Measurements from ENCODE around the gene DCDC2.
"Not testable (repeated sequence)": the region's sequence is repeated elsewhere in the genome, so short reads cannot be mapped to it uniquely, and the experiment has no call there.

The DCDC2 gene

DNA sequence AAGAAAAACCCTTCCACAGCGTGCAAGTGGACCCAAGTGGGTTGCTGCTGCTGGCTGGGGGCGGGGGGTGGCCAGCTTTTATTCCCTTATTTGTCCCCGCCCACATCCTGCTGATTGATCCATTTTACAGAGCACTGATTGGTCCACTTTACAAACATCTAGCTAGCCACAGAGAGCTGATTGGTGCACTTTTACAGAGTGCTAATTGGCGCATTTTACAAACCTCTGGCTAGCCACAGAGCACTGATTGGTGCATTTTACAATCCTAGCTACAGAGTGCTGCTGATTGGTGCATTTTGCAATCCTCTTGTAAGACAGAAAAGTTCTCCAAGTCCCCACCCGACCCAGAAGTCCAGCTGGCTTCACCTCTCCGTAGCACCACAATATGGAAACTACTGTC, 99.6 kb downstream of the DCDC2 start:
- not testable (repeated sequence) for DNase-seq (ENCODE audit: low read depth)

DNA sequence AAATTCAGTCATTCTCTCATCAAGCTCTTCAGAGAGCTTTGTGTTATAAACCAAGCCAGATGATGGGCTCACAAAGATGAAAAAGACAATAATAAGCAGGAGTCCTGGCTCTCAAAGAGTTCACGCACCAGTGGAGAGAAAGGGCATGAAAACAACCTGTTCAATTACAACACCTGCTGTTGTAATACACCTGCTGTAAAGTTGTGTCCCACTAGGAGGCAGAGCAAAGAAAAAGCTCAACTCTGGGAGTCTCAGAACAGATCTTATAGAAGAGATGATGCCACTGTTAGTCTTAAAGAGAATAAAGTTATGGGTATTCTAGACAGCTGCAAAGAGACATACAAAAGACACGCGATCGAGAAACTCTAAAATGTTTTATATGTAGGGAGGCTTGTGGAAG, 100.6 kb downstream of the DCDC2 start:
- no peak for DNase-seq (ENCODE audit: low read depth)

DNA sequence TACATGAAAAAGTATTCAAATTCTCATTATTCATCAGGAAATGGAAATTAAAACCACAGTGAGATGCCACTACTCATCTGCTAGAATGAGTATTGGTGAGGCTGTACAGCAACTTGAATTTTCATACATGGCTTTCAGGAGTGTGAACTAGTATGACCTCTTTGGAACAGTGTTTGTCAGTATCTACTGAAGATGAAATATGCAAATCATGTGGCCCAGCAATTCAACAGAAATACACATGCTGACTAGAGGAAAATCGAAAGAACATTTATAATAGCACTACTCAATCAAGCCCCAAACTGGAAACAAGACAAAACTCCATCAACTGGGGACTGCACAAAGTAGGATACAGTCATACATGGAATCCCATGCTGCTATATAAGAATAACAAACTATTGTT, 102.2 kb downstream of the DCDC2 start:
- no peak for DNase-seq (ENCODE audit: low read depth)

DNA sequence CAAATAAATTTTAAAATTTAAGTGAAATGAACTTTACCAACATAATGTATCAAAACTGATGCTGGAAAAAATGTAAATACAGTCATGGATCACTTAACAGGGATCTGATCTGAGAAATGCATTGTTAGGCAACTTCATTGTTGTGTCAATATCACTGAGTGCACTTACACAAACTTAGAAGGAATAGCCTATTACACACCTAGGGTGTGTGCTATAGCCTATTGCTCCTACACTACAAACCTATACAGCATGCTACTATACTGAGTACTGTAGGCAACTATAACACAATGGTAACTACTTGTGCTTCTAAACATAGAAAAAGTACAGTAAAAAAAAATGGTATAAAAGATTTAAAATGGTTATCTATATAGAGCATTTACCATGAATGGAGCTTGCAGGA, 104.5 kb downstream of the DCDC2 start:
- no peak for DNase-seq (ENCODE audit: low read depth)

DNA sequence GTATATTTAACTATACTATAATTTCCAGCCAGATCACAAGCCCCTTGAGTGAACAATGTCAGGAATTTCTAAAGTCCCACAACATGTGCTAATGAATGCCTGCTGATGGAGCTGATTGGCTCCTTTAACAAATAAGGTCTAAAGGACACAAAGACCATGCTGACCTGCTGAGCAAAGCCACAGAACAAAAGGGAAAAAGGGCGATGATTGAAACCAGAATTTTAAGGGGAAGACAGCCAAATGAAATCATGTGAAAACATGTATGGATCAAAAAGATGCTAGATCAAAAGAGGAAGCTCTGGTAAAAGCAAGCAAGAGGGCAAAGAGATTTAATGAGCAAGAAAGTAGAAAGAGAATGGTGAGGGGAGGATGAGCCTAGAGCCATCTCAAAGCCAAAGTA, 105.6 kb downstream of the DCDC2 start:
- DNase-seq (ENCODE audit: low read depth), result no peak

DNA sequence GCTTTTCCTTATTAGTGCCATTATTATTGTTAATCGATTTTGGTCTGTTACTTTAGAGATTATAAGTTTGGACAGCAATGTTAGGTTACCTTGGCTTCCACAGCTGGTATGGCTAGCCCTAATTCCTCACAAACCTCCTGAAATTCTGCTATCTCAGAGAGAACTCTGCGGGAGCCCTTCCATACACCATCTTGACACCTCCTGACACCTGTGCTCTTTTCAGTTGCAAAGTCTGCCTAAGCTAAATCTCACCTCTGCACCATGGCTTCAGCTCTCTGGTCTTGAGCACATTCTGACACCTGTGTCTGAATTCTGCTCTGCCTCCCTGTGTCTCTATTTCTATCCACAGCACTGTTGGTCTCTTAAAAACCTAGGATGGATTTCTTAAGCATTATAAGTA, 106.5 kb downstream of the DCDC2 start:
- DNase-seq (ENCODE audit: low read depth), result no peak

DNA sequence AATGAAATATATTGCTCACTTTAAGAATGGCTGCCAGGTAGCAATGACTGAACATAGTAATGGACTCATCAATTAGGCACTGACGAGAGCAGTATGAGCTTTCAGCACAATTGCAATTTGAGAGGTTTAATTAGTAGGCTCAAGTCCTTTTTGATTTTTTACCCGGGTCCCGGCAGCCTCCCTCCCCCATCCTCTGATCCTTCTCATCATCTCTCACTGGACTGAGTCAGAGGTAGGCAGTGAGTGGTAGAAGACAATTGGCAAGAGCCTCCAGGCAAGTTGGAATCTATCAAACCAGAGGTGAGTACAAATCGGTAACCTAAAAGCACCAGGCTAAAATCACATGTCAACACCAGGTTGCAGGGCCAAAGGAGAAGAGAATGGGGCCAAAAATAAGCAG, 107.9 kb downstream of the DCDC2 start:
- DNase-seq (ENCODE audit: low read depth), result no peak

DNA sequence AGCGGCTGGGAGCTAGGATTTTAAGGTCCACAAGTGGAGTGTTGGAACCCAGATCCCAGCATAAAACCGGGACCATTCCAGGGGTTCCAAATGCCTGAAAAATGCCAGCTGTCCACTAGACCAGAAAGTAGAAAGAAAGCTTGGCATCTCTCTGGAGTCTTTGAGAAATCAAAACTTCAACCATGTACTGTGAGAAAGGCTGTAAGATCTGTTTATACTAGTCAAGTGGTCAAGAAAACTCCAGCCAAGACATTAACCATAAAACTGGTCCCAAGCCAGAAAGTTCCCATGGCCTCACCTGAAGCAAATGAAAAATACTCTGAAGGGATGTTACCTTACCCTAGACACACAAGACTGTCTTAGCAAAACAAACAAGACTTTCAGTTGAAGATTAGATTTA, 112.6 kb downstream of the DCDC2 start:
- no peak for DNase-seq (ENCODE audit: low read depth)

DNA sequence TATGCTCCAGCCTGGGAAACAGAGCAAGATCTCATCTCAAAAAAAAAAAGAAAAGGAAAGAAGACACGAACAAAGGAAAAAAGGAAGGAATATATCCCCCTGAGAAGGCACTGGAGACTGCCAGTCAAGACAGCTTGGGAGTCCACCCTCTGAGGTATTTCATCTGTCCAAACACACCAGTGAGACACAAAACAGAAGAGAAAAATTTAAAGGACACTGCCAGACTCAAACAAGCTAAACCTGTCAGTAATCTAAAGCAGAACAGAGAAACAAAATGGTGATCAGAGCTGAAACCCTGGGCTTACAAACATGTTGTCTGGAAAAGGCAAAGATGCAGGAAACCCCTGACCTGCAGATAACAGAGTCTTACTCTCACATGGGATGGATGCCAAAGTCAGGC, 114.9 kb downstream of the DCDC2 start:
- DNase-seq (ENCODE audit: low read depth), result no peak

DNA sequence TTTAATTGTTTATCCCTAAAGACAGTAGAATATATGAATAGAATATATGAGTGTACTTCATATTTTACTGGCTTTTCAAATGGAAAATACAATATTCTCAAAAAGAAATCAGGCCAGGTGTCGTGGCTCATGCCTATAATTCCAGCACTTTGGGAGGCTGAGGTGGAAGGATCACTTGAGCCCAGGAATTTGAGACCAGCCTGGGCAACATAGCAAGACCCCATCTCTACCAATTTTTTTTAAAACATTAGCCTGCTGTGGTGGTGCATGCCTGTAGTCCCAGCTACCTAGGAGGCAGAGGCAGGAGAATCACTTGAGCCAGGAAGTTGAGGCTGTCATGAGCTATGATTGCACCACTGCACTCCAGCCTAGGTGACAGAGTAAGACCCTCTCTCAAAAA, 116.1 kb downstream of the DCDC2 start:
- DNase-seq (ENCODE audit: low read depth), result not testable (repeated sequence)

DNA sequence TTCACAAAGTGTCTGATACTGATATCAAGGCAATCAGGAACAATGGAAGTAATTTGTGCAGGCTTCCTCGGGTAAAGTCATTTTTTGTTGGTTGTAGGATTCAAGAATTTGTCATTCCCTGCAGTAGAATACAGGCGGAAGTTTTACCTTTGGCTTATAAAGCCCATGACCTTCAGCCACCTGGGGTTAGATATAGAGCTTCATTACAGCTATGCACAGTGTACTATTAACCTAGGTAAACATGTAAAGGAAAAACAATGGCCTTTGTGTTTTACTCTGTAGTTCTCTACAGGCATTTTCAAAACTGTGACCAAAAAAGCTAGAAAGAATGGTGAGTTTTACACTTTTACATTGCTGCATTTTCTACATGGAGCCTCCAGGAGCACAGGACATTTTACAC, 116.9 kb downstream of the DCDC2 start:
- no peak for DNase-seq (ENCODE audit: low read depth)

DNA sequence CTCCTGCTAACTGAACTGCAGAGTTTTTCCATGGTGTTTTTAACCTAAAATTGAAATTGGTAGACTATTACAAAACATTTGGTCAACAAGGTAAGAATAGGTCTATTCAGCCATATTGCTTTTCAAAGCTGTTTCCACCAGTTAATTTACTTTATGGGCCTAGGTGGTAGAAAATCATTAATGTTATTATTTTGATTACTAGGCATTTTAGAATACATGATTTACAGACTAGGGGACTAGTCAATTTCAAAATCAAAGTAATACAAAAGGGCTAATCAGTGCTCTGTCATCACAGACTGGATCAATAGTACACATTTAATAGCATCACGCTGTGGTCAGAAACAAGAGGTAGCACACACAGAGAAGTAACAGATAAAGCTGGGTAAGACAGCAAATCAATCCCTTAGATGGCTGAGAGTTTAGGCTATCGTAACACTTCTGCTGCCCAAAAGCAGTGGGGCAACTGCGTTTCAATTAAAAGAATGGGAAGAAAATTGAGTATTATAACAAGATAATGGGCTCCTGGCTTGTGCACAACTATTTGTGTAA, 117.4 kb downstream of the DCDC2 start:
- DNase-seq (ENCODE audit: low read depth), result no peak

DNA sequence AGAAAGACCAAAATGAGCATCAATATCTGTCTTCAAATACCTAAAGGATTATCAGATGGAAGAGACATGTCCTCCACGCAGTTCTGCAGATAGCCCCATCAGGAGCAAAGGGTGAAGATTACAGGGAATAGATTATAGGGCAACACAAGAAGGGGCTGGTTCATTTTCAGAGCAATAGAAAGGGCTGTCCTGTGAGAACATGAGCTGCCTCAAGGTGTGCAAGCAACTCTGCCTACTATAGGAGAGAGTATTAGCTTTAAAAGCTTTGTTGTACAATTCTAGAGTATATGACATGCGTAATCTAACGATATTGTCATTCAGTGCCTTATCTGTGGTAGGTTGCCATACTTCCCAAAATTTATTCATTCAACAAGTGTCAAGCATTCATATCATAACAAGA, 119.2 kb downstream of the DCDC2 start:
- DNase-seq (ENCODE audit: low read depth), result no peak

DNA sequence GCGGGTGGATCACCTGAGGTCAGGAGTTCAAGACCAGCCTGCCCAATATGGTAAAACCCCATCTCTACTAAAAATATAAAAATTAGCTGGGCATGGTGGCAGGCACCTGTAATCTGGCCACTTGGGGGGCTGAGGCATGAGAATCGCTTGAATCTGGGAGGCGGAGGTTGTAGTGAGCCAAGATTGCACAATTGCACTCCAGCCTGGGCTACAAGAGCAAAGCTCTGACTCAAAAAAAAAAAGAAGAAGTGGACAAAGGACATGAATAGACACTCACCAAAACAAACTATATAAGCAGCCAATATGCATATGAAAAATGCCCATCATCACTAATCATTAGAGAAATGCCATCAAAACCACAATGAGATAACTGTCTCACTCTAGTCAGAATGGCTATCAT, 121.1 kb downstream of the DCDC2 start:
- DNase-seq (ENCODE audit: low read depth), result not testable (repeated sequence)

DNA sequence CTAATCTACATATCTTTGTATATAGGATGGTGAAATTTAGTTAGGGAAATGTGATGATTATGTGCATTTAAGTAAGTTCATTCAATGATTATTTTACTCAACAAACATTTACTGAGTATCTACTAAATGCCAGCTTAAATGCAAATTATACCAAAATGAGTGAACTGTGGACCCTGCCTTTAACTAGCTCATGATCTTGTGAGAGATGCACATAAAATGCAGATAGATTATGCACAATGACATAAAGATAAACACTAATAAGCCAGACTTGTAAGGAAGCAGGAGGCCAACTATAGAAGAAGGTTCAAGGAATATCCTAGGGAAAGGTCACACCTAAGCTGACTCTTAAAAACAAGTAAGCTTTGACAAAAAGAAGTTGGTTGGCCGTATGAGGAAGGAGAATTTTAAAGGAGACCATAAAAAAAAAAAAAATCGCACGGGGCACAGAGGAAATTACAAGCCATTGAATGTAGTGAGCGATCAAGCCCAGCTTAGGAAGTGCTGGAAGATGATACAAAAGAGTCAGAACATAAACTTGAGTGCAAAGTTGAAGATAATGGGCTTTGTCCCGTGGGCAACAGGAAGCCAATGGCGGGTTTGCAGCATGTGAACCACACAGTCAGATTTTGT, 123.9 kb downstream of the DCDC2 start:
- DNase-seq (ENCODE audit: low read depth), result no peak

DNA sequence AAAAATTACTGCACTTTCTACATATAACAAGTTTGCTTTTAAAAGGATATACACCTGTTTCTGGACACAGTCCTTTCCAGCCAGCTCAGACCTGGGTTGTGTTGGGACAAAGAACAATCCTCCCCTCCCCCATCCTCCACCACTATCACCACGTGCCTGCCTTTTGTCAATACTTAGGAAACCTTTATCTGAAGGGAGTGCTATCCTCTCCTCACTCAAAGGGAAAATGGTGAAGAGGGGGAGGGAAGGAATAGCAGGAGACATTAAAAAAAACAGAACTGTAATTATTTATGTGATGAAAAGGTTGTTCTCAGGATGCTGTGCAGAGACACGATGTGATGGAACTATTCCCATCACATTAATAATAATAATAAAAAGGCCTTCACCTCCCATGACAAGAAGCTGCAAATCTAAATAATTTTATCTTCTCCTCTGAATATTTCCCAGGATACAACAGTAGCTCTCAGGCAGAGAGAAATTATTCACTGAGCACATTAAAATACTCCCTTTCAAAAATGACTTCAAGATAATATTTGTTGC, 126.4 kb downstream of the DCDC2 start:
- DNase-seq (ENCODE audit: low read depth), result no peak

DNA sequence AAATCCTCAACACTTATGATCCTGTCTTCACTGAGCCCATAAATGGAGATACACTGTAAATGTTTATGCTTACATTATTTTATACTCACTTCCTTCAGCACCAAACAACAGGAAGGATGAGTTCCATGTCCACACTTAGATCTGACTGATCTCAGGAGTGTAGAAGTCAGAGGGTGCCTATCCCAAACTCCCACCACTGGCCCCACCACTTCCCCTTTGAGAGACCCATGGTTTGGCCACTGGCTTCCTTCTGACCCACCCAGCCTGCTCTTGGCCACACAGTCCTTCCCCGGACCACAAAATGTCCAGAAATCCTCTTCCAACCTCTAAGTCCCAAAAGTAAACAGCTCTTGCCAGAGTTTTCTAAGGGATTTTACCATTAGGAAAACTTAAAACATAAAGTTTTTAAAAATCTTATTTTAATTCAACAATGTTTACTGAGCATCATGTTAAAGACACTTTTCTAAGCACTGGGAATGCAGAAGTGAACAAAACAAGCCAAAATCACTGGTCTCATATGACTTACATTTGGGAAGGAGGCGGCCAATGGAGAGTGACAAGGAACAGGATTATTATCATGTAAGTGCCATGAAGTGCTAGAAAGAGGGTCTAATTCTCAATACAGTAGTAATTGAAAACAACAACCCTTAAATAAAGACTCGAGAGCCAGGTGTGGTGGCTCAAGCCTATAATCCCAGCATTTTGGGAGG, 128.0 kb downstream of the DCDC2 start:
- DNase-seq (ENCODE audit: low read depth), result no peak

DNA sequence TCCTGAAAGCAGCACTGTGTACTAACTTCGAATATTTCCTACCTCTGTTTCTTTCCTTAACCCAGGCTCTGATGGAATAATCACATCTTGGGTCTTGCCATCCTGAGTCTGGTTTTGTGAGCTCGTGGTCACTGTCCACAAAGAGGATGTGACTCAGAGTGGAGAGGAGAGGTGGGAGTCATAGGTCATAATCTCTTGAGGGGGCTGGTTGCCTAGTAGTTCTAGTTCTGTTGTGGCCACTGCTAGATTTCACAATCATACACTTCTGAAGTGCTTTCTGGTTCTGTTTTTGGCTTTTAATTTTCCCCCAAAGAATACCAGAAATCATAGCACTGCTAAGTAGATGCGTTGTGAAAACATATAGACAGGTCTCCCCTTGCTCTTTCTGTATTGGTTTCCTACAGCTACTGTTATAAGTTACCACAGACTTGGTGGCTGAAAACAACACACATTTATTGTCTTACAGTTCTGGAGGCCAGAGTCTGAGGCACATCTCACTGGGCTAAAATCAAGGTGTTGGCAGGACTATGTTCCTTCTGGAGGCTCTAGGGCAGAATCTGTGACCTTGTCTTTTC, 129.1 kb downstream of the DCDC2 start:
- no peak for DNase-seq (ENCODE audit: low read depth)

DNA sequence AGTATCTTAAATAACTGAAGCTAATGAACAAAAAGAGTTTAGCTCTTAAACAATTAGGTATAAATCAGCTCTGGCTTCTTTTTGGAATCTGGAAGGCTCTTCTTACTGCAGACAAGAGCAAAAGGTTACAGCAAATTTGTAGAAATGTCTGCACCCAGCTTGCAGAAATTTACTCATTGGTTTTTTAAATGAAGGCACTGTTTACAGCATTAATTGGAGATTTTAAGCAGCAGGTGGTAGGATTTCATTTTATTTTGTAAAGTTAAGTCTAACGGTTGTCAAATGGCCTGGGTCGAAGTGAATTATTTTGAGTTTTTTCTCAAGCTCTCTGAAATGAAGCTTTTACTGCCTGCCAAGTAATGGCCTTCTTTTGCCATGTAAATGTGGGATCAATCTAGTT, 129.7 kb downstream of the DCDC2 start:
- DNase-seq (ENCODE audit: low read depth), result no peak

DNA sequence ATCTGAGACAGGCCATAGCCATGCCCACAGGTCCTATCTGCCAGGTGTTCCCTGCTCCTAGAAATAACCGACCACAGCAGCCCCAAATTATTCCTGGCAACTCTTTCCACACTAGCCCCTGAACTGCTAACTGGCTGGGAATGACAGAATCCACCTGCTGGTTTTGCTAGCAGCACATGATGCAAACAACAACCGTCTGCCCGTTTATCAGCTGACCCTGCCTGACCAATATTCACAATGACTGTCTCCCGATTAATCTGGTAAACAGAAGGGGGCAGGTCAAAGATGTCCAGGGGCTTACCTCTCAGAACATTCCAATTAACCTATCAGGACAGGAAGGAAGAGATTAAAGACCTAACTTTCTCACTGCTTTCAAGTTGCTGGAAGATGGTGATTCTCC, 130.3 kb downstream of the DCDC2 start:
- DNase-seq (ENCODE audit: low read depth), result no peak

DNA sequence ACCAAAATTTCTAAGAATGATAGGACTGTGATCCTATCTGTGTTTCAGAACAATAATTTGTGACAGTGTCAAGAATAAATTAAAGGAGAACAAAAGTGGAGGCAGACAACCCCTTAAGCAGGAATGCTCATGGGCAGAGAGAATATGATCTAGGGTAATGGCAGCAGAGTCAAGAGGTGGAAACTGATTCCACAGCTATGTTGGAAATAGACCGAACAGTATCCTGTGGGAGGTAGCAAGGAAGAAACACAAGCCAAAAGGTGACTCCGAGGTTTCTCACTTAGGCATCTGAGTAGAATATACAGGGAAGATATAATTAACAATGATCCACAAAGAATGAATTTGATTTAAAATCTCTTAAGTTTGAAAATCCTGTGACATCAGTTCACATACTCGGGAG, 131.3 kb downstream of the DCDC2 start:
- no peak for DNase-seq (ENCODE audit: low read depth)

DNA sequence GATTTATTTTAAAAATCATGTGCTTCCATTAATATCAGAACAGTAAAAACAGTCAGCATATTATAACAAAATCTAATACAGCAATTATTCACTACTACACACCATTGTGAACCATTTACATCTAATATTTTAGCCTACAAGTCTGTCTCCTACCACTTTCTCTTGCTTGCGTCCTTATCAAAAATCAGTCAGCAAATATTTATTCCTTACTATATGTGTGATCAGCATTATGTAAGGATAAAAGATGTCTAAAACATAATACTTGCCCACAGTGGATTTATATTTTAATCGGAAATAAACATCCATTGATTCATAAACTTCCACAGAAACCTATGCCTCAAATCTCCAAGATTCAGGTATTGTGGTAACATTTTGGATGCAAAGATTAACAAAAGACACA, 132.0 kb downstream of the DCDC2 start:
- no peak for DNase-seq (ENCODE audit: low read depth)

All from activated T-cell treated with anti-CD3 and anti-CD28 coated beads for 1 hour (primary cell).